ENCODE results near the gene SEL1L2.
"Not testable (repeated sequence)": the region's sequence is repeated elsewhere in the genome, so short reads cannot be mapped to it uniquely, and the experiment has no call there.

Gene SEL1L2

GRCh38 chr20:13990465-13990864 is at the start of gene SEL1L2:
TSS of gene SEL1L2 (minus strand) at chr20:13990614. CDS start at chr20:13990534, 80 bp downstream.
- DNase-seq = no peak

GRCh38 chr20:14036567-14036966 is 46.2 kb upstream of the SEL1L2 start:
- DNase-seq = no peak

- DNase-seq = no peak
Measured at GRCh38 chr20:14033310-14033709, 42.9 kb upstream of the SEL1L2 start.

- no peak for DNase-seq
Measured at GRCh38 chr20:14030991-14031390, 40.6 kb upstream of the SEL1L2 start.

GRCh38 chr20:14012671-14013070 is 22.3 kb upstream of the SEL1L2 start:
- DNase-seq = no peak

- DNase-seq = no peak
Measured at GRCh38 chr20:14009208-14009607, 18.8 kb upstream of the SEL1L2 start.

GRCh38 chr20:14005996-14006395 is 15.6 kb upstream of the SEL1L2 start:
- no peak for DNase-seq

- no peak for DNase-seq
Measured at GRCh38 chr20:14000917-14001316, 10.5 kb upstream of the SEL1L2 start.

GRCh38 chr20:13996265-13996664 is 5.9 kb upstream of the SEL1L2 start:
- DNase-seq = no peak

GRCh38 chr20:13995841-13996240 is 5.4 kb upstream of the SEL1L2 start:
- DNase-seq = no peak

GRCh38 chr20:13995086-13995665 is 4.8 kb upstream of the SEL1L2 start, which contains the start of gene MACROD2:
TSS of gene MACROD2 (plus strand) at chr20:13995516.
- DNase-seq = peak; percentile 11

- not testable (repeated sequence) for DNase-seq
Measured at GRCh38 chr20:13991955-13992354, 1.5 kb upstream of the SEL1L2 start.

- DNase-seq = no peak
Measured at GRCh38 chr20:13991311-13991710, 897 bp upstream of the SEL1L2 start.

- no peak for DNase-seq
Measured at GRCh38 chr20:13984211-13984610, 6.2 kb downstream of the SEL1L2 start.

- no peak for DNase-seq
Measured at GRCh38 chr20:13960525-13960924, 29.9 kb downstream of the SEL1L2 start.

GRCh38 chr20:13960119-13960518 is 30.3 kb downstream of the SEL1L2 start:
- no peak for DNase-seq

- no peak for DNase-seq
Measured at GRCh38 chr20:13953227-13953626, 37.2 kb downstream of the SEL1L2 start.

GRCh38 chr20:13947719-13948118 is 42.7 kb downstream of the SEL1L2 start:
- DNase-seq = no peak

- DNase-seq = no peak
Measured at GRCh38 chr20:13941031-13941430, 49.4 kb downstream of the SEL1L2 start.

- no peak for DNase-seq
Measured at GRCh38 chr20:13936781-13937576, 53.4 kb downstream of the SEL1L2 start.

GRCh38 chr20:13934992-13935894 is 55.2 kb downstream of the SEL1L2 start:
- DNase-seq = no peak

GRCh38 chr20:13930281-13930680 is 60.1 kb downstream of the SEL1L2 start:
- DNase-seq = no peak

GRCh38 chr20:13929836-13930235 is 60.6 kb downstream of the SEL1L2 start:
- no peak for DNase-seq
